RPMI8226 (cell line): ENCODE results near the gene EGFL6.
"Not testable (repeated sequence)": the region's sequence is repeated elsewhere in the genome, so short reads cannot be mapped to it uniquely, and the experiment has no call there.

Source experiments
- DNase-seq: peaks from one replicate; pipeline ENCODE4 v3.0.0-alpha.2; 2015

Gene EGFL6

DNA sequence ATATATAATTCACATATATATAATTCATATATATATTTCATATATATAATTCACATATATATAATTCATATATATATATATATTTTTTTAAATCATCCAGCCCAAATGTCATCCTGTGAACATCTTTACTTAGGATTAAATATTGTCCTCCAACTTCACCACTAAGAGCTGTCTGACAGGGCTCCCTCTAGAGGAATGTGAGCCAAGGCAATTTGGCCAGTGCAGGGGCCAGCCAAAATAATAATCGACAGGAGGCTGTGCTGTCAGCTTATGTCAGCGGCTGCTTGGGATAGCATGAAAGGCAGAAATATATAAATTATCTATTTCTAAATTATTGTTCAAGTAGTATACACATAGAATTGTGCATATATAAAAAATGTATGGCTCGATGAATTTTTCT lies 29.5 kb downstream of the EGFL6 start:
- peak; percentile 12 for DNase-seq

- DNase-seq: no peak
Measured at GRCh38 chrX:13599491-13599890, 30.1 kb downstream of the EGFL6 start.

GRCh38 chrX:13605611-13606010 lies 36.2 kb downstream of the EGFL6 start:
- no peak for DNase-seq

DNA sequence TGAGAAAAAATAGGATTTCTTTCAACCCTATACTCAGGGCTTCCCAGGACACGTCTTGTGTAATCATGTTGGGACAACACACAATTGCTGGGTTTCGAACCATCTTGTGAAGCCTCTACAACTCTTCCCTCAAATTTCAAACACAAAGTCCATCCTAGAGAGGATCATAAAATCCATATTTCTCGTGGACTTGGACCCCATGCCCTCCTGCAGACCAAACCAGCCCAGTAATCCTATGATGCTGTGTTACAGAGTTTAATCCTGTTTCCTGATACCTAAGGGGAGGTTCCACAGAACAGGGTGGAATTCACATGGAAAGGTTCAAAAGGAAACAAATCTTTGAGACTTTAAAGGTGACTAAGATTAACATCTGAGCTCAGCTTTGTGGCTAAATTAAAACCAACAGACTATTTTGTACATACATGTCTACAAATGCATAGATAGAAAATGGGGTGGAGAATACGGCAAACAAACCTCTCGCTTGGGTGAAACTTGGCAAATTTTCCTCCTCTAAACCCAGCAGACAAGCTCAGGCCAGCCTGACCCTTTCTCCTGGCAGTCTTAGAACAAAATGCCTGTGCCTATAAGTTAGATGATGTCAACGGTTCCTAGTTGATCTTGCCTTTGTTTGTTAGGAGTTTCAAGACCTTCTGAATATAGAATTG lies 38.1 kb downstream of the EGFL6 start:
- no peak for DNase-seq

DNA sequence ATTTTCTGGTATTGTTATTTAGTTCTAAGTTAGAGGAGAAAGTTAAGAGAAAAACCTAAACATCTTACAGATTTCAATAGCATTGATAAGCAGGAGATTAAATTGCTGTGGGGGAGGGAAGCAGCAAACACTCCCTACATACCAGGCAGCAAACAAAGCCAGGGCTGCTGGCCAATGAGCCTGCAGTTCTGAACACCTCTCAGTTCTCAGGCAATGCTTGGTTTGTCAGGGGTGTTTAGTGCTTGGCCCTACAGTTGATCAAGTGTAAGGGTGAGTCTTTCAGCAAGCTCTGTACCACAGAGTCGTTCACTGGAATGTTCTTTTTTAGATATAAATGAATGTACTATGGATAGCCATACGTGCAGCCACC lies 38.6 kb downstream of the EGFL6 start:
- DNase-seq: no peak

DNA sequence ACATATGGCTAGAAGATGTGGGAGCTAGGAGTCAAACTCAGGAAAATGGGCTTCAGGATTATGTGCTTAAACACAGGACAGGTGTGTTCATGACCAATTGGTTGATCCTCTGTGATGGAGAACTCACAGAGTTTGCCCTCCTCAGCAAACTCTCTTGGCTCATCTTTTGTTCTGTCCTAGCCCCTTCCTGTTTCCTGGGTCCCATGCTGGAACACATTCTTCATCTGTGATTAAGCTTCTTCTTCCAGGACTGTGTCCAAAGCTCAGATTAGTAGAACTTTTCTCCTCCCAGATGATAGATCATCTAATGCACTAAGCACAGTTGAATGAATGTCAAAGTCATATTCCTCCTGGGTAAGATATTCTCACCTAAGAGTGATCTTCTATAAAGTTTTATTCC lies 44.8 kb downstream of the EGFL6 start:
- DNase-seq: no peak

GRCh38 chrX:13620207-13620606 lies 50.8 kb downstream of the EGFL6 start:
- DNase-seq: no peak

GRCh38 chrX:13622401-13622964 lies 53.1 kb downstream of the EGFL6 start:
- DNase-seq: no peak

DNA sequence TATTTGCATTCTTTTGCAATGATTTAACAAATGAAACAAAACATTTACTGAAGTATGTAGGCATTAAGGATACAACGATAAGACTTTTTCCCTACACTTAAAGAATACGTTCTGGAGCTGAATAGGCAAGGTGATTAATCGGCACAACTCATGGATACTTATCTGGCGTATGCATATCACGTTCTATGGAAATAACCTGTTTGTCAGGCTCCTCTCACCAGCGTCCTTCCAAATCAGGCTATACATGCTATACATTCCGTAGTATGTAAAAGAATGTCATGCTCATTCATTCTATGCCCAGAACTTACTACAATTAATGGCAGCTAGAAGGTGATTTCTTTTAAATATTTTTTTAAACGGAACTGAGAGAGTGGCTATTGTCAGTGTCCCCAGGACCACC lies 57.9 kb downstream of the EGFL6 start:
- no peak for DNase-seq

DNA sequence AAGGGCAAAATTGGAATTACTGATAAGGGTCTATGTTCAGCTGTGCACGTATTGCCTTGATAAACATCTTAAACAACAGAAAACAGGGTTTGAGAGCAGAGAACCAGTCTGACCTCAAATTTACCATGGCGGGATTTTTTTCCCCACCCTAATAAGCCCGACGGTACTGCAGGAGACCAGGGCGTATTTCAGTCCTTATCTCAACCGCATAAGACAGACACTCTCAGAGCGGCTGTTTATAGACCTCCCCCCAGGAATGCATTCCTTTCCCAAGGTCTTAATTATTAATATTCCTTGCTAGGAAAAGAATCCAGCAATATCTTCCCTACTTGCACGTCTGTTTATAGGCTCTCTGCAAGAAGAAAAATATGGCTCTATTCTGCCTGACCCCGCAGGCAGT lies 67.8 kb downstream of the EGFL6 start:
- DNase-seq: not testable (repeated sequence)

DNA sequence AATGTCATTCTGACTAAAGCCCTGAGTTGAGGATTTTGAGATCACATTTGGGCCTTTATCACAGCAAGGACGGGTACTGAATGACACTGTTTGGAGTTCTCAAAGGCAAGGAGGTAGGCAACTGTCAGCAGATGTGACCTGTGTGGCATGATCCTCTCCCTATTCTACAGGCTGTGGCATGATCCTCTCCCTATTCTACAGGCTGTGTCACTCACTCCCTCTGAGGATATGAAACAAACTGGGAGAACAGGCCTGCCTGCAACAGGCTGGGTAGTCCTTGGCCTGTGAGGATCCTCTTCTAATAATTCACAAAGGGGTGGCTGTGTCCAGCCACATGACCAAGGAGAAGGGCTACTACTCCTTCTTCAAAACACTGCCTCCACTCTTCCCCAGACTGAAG lies 68.6 kb downstream of the EGFL6 start:
- no peak for DNase-seq

DNA sequence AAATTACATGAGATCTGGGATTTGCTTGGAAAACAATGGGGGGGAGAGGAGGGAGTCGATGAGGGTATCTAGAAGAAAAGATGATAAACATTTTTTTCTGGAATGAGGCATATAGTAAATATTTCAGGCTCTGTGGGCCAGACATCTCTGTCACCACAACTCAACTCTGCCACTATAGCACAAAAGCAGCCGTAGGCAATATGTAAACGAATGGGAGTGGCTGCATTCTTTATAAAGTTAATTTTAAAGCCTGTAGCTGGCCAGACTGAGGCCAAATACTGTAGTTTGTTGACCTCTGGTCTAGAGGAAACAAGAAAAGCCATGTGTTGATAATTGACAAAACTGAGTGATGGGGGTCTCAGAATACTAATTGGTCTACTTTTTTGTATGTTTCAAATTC lies 69.4 kb downstream of the EGFL6 start:
- no peak for DNase-seq

DNA sequence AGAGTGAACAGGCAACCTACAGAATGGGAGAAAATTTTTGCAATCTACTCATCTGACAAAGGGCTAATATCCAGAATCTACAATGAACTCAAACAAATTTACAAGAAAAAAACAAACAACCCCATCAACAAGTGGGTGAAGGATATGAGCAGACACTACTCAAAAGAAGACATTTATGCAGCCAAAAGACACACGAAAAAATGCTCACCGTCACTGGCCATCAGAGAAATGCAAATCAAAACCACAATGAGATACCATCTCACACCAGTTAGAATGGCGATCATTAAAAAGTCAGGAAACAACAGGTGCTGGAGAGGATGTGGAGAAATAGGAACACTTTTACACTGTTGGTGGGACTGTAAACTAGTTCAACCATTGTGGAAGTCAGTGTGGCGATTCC lies 72.3 kb downstream of the EGFL6 start:
- not testable (repeated sequence) for DNase-seq

- DNase-seq: no peak
Measured at GRCh38 chrX:13645464-13646153, 76.2 kb downstream of the EGFL6 start.

DNA sequence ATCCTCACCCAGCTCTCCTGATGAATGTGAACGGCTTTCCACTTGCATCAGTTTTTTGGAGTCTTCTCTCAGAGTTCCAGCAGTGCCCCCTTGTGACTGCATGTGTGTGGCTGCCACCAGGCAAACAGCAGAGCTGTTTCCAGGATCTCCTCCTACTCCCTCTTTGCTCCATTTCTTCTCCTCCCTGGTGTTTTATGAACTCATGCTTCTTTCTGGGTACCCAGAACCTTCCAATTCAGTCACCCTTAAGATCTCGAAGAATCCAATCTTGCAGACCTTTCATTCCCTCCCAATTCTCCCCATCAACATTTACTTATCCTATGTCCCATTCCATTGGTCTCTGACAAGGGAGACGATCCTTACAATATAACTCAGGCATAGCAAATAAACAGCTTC lies 76.8 kb downstream of the EGFL6 start:
- peak; percentile 52 for DNase-seq

DNA sequence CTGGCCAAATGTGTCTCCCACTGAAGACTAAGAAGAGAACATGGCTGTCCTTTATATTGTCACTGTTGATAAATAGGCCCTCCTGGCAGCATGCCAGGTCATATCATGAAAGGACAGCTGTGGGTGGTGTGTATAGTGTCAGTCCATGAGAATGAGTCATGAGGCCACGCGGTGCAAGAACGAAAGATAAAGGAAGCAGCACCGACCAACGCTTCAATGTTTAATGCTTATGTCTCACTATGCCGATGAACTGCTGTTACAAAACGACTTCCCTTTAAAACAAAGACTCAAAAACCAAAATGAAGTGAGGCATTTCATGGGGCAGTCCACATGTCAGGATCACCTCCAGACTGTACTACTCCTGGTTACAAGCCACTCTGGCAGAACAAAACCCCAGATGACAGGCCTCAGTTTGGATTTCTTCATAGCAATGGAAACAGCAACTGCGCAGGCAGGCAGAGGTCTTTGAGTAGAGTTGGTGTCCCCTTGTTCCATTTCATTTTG lies 78.4 kb downstream of the EGFL6 start:
- peak; percentile 56 for DNase-seq

- not testable (repeated sequence) for DNase-seq
Measured at GRCh38 chrX:13648336-13648735, 78.9 kb downstream of the EGFL6 start.

DNA sequence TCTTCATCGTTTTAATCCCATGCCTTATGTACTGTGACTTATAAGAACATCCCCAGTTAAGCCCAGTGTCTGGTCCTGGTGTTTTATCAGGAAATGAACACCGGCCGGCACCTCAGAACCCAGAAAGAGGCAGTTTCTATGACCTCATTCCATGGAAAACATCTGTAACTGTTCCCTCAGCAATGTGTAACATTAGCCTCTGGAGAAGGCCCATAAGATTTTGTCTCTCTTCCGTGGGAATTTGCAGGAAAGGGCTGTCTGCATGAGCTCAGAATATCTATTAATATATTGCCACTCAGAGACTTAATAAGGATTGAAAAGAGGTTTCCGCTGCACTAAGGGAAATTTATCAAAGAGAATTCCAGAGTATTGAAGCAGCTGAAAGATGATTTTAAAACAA lies 80.4 kb downstream of the EGFL6 start:
- DNase-seq: no peak

DNA sequence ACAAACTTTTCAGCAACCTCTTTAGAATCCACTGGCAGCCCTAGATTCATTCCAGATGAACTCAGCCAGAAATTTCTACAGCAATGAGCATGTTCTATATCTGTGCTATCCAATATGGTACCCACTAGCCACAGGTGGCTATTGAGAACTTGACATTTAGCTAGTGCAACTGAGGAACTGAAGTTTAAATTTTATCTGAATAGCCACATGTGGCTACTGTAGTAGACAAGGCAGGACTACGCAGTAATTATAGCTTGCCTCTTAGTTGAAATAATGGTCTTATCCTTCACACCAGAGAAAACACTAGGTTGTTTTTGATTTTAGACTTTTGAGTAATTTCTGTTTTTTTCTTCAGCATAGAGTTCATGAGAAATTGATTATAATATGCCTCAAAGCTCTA lies 80.9 kb downstream of the EGFL6 start:
- DNase-seq: no peak

- DNase-seq: no peak
Measured at GRCh38 chrX:13651150-13651549, 81.7 kb downstream of the EGFL6 start.

- no peak for DNase-seq
Measured at GRCh38 chrX:13652287-13652793, 82.9 kb downstream of the EGFL6 start.

DNA sequence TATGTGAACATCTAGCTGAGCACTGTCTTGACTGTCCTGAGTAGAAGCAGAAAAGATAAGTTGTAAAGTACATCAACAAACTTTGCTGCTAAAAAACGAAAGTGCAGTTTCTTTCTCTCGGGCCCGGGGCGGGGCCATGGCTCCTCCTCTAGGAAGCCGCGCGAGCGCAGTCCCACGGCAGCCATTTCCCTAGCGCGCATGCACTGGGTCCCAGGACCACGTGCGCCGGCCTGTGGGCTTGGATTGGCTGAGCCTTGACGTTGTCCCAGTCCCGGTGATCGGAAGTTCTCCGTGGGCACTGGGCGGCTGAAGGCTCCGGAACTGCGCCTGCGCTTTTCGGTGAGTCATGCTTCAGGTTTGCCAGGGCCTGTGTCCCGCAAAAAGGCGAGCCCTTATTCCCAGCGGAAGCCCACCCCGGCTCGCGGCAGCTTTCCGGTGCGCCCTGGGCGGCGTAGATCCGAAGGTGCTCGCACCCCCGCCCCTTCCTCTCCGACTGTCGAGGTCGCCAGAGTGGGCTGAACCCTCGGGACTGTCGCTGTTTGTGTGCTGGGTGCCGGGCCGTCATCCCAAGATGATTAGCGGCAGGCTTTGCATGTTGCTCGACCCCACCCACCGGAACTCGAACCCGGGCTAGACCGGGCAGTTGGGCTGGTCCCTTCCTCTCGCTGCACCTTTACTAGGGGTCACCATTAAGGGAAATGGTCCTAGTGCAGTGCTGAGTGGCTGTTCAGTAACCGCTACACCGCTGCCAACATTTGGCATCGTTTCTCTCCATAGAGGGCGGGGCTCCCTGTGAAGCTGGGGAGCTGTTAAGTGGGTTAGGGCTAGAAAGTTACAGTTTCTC lies 83.7 kb downstream of the EGFL6 start, which contains the start of gene TCEANC:
Gene TCEANC, plus strand, starts transcription at position 292 of the 844 bp plus-strand sequence. CDS start 9,368 bp downstream, outside the sequence.
- peak; percentile 97 for DNase-seq

GRCh38 chrX:13654116-13654515 lies 84.7 kb downstream of the EGFL6 start:
- peak; percentile 16 for DNase-seq
